Activated T-helper 17 cell treated with anti-CD3 and anti-CD28 coated beads, Interleukin-2, amount 50 U/mL, for 72 hours (primary cell): ENCODE data around the gene OXER1. TPM values are rescaled to one million over a fixed set of nuclear protein-coding genes. Genes with fewer than 3 reads are reported as not detected.

Experiments used
- ATAC-seq: fragments of 150-1000 bp; cut with Tn5 transposase; replicated peaks from 2 replicates; pipeline ENCODE4 v1.10.0; 2021; ENCODE audit warnings: mild to moderate bottlenecking, moderate library complexity
- H3K27ac Mint-ChIP-seq: one replicate; pipeline ENCODE4 v1.8.0; 2022; ENCODE audit warnings: mixed read lengths
- H3K27me3 Mint-ChIP-seq: one replicate; pipeline ENCODE4 v1.8.0; 2022; ENCODE audit warnings: mixed read lengths
- H3K36me3 Mint-ChIP-seq: one replicate; pipeline ENCODE4 v1.8.0; 2022; ENCODE audit warnings: low read depth, mild to moderate bottlenecking, mixed read lengths
- H3K4me1 Mint-ChIP-seq: one replicate; pipeline ENCODE4 v1.8.0; 2022; ENCODE audit warnings: mixed read lengths
- H3K4me3 Mint-ChIP-seq: one replicate; pipeline ENCODE4 v1.8.0; 2022; ENCODE audit warnings: mild to moderate bottlenecking, mixed read lengths
- H3K9me3 Mint-ChIP-seq: one replicate; pipeline ENCODE4 v1.8.0; 2022; ENCODE audit warnings: mixed read lengths
- total RNA-seq, 2 donors: library from RNA; stranded (reverse); gene quantifications; one replicate each; pipeline ENCODE4 v1.2.3, GENCODE V29; 2022

The OXER1 gene
- under 1 TPM; 0.13 TPM for total RNA-seq

- Mint-ChIP-seq H3K4me1 (no peaks in the 10 kb centered on the region), H3K27ac (no peak within 1 kb of the TSS), H3K27me3 (no peaks in the 10 kb centered on the region), H3K9me3 (no peaks in the 10 kb centered on the region), H3K36me3 (no peaks in the 10 kb centered on the region), H3K4me3 (no peak within 1 kb of the TSS)
- ATAC-seq = no peak
Measured at GRCh38 chr2:42764096-42764495, at the start of gene OXER1. OXER1 (minus strand) TSS chr2:42764135; CDS start chr2:42764062, 73 bp downstream.

GRCh38 chr2:42812899-42813479 is 49.1 kb upstream of the OXER1 start:
- peak overlapping the region; percentile 72 for H3K4me3 Mint-ChIP-seq
- ATAC-seq = no peak
- peaks cover 11% of the 10 kb centered on the region for H3K4me1 Mint-ChIP-seq
- peaks cover 13% of the 10 kb centered on the region for H3K36me3 Mint-ChIP-seq
- H3K9me3 Mint-ChIP-seq = no peaks in the 10 kb centered on the region
- peak overlapping the region; percentile 80 for H3K27ac Mint-ChIP-seq
- H3K27me3 Mint-ChIP-seq = no peaks in the 10 kb centered on the region

GRCh38 chr2:42810971-42811811 is 47.3 kb upstream of the OXER1 start:
- H3K27ac Mint-ChIP-seq = peak overlapping the region; percentile 100
- H3K4me1 Mint-ChIP-seq = peaks cover 11% of the 10 kb centered on the region
- ATAC-seq = peak; percentile 16
- H3K27me3 Mint-ChIP-seq = peaks cover 4% of the 10 kb centered on the region
- peaks cover 13% of the 10 kb centered on the region for H3K36me3 Mint-ChIP-seq
- H3K9me3 Mint-ChIP-seq = no peaks in the 10 kb centered on the region
- H3K4me3 Mint-ChIP-seq = peak overlapping the region; percentile 96

- ATAC-seq = peak; percentile 87
- Mint-ChIP-seq H3K4me3 (peak overlapping the region; percentile 96), H3K4me1 (peaks cover 11% of the 10 kb centered on the region), H3K27ac (peak overlapping the region; percentile 100), H3K36me3 (peaks cover 13% of the 10 kb centered on the region), H3K27me3 (peaks cover 4% of the 10 kb centered on the region), H3K9me3 (no peaks in the 10 kb centered on the region)
Measured at GRCh38 chr2:42810121-42810970, 46.4 kb upstream of the OXER1 start.

- H3K36me3 Mint-ChIP-seq = peaks cover 13% of the 10 kb centered on the region
- peak overlapping the region; percentile 64 for H3K4me3 Mint-ChIP-seq
- H3K4me1 Mint-ChIP-seq = peaks cover 11% of the 10 kb centered on the region
- no peaks in the 10 kb centered on the region for H3K9me3 Mint-ChIP-seq
- peaks cover 4% of the 10 kb centered on the region for H3K27me3 Mint-ChIP-seq
- peak; percentile 48 for ATAC-seq
- H3K27ac Mint-ChIP-seq = peak overlapping the region; percentile 84
Measured at GRCh38 chr2:42809819-42810120, 45.8 kb upstream of the OXER1 start.

- H3K4me3 Mint-ChIP-seq = peak overlapping the region; percentile 64
- peaks cover 11% of the 10 kb centered on the region for H3K4me1 Mint-ChIP-seq
- H3K27me3 Mint-ChIP-seq = peaks cover 4% of the 10 kb centered on the region
- no peak for ATAC-seq
- H3K36me3 Mint-ChIP-seq = peaks cover 13% of the 10 kb centered on the region
- peak overlapping the region; percentile 84 for H3K27ac Mint-ChIP-seq
- H3K9me3 Mint-ChIP-seq = no peaks in the 10 kb centered on the region
Measured at GRCh38 chr2:42809131-42809818, 45.3 kb upstream of the OXER1 start.

- Mint-ChIP-seq H3K36me3 (peaks cover 13% of the 10 kb centered on the region), H3K27ac (no peak overlapping the region), H3K4me3 (peak overlapping the region; percentile 6), H3K4me1 (peaks cover 11% of the 10 kb centered on the region), H3K9me3 (no peaks in the 10 kb centered on the region), H3K27me3 (peaks cover 5% of the 10 kb centered on the region)
- ATAC-seq = no peak
Measured at GRCh38 chr2:42808301-42808700, 44.4 kb upstream of the OXER1 start.

- H3K36me3 Mint-ChIP-seq = peaks cover 8% of the 10 kb centered on the region
Measured at GRCh38 chr2:42806786-42807185, 42.9 kb upstream of the OXER1 start.

GRCh38 chr2:42804891-42805290 is 41.0 kb upstream of the OXER1 start:
- ATAC-seq = no peak
- no peak overlapping the region for H3K4me3 Mint-ChIP-seq

More at GRCh38 chr2:42806786-42807185, 42.9 kb upstream of the OXER1 start:
- no peak for ATAC-seq
- Mint-ChIP-seq H3K4me3 (no peak overlapping the region), H3K27me3 (peaks cover 17% of the 10 kb centered on the region), H3K4me1 (peaks cover 6% of the 10 kb centered on the region), H3K27ac (no peak overlapping the region), H3K9me3 (no peaks in the 10 kb centered on the region)

GRCh38 chr2:42804338-42804737 is 40.4 kb upstream of the OXER1 start:
- Mint-ChIP-seq H3K27ac (no peak overlapping the region), H3K27me3 (peaks cover 27% of the 10 kb centered on the region), H3K4me1 (no peaks in the 10 kb centered on the region), H3K36me3 (no peaks in the 10 kb centered on the region), H3K4me3 (no peak overlapping the region), H3K9me3 (no peaks in the 10 kb centered on the region)
- ATAC-seq = no peak

More at GRCh38 chr2:42804891-42805290, 41.0 kb upstream of the OXER1 start:
- H3K36me3 Mint-ChIP-seq = no peaks in the 10 kb centered on the region
- no peaks in the 10 kb centered on the region for H3K9me3 Mint-ChIP-seq
- no peak overlapping the region for H3K27ac Mint-ChIP-seq
- H3K4me1 Mint-ChIP-seq = no peaks in the 10 kb centered on the region
- peaks cover 27% of the 10 kb centered on the region for H3K27me3 Mint-ChIP-seq

- no peaks in the 10 kb centered on the region for H3K9me3 Mint-ChIP-seq
- peaks cover 27% of the 10 kb centered on the region for H3K27me3 Mint-ChIP-seq
- no peaks in the 10 kb centered on the region for H3K36me3 Mint-ChIP-seq
- no peak overlapping the region for H3K27ac Mint-ChIP-seq
- no peak for ATAC-seq
- no peaks in the 10 kb centered on the region for H3K4me1 Mint-ChIP-seq
- H3K4me3 Mint-ChIP-seq = no peak overlapping the region
Measured at GRCh38 chr2:42802150-42802549, 38.2 kb upstream of the OXER1 start.

GRCh38 chr2:42801381-42801780 is 37.4 kb upstream of the OXER1 start:
- H3K9me3 Mint-ChIP-seq = no peaks in the 10 kb centered on the region
- ATAC-seq = no peak
- H3K4me3 Mint-ChIP-seq = no peak overlapping the region
- no peak overlapping the region for H3K27ac Mint-ChIP-seq
- H3K4me1 Mint-ChIP-seq = peaks cover 4% of the 10 kb centered on the region
- no peaks in the 10 kb centered on the region for H3K36me3 Mint-ChIP-seq
- H3K27me3 Mint-ChIP-seq = peaks cover 25% of the 10 kb centered on the region

- Mint-ChIP-seq H3K4me1 (peaks cover 8% of the 10 kb centered on the region), H3K36me3 (no peaks in the 10 kb centered on the region), H3K27me3 (peaks cover 23% of the 10 kb centered on the region), H3K9me3 (no peaks in the 10 kb centered on the region), H3K4me3 (no peak overlapping the region), H3K27ac (no peak overlapping the region)
- ATAC-seq = no peak
Measured at GRCh38 chr2:42800981-42801380, 37.0 kb upstream of the OXER1 start.

GRCh38 chr2:42800461-42800962 is 36.6 kb upstream of the OXER1 start:
- H3K4me1 Mint-ChIP-seq = peaks cover 12% of the 10 kb centered on the region
- peaks cover 23% of the 10 kb centered on the region for H3K27me3 Mint-ChIP-seq
- ATAC-seq = no peak
- H3K27ac Mint-ChIP-seq = no peak overlapping the region
- H3K4me3 Mint-ChIP-seq = no peak overlapping the region
- H3K9me3 Mint-ChIP-seq = no peaks in the 10 kb centered on the region
- no peaks in the 10 kb centered on the region for H3K36me3 Mint-ChIP-seq
